HG03342 (cell line): ENCODE measurements around the gene CNTNAP2.
"Not testable (repeated sequence)": the region's sequence is repeated elsewhere in the genome, so short reads cannot be mapped to it uniquely, and the experiment has no call there.

Experiments used
- ATAC-seq: cut with Tn5 transposase; IDR thresholded peaks from one replicate; pipeline ENCODE4 v1.9.1; 2021; ENCODE audit warnings: mild to moderate bottlenecking, moderate library complexity; ENCODE audit not compliant: unreplicated experiment

Gene CNTNAP2

GRCh38 chr7:147070886-147071285 lies 954.3 kb downstream of the CNTNAP2 start:
- no peak for ATAC-seq

GRCh38 chr7:147071536-147071935 lies 954.9 kb downstream of the CNTNAP2 start:
- no peak for ATAC-seq

- ATAC-seq: no peak
Observed at GRCh38 chr7:147078312-147078711, 961.7 kb downstream of the CNTNAP2 start.

- no peak for ATAC-seq
Observed at GRCh38 chr7:147079083-147079482, 962.5 kb downstream of the CNTNAP2 start.

- no peak for ATAC-seq
Observed at GRCh38 chr7:147079921-147080420, 963.4 kb downstream of the CNTNAP2 start.

GRCh38 chr7:147081117-147081516 lies 964.5 kb downstream of the CNTNAP2 start:
- ATAC-seq: no peak

- ATAC-seq: no peak
Observed at GRCh38 chr7:147089051-147089461, 972.5 kb downstream of the CNTNAP2 start.

GRCh38 chr7:147089608-147090007 lies 973.0 kb downstream of the CNTNAP2 start:
- no peak for ATAC-seq

DNA sequence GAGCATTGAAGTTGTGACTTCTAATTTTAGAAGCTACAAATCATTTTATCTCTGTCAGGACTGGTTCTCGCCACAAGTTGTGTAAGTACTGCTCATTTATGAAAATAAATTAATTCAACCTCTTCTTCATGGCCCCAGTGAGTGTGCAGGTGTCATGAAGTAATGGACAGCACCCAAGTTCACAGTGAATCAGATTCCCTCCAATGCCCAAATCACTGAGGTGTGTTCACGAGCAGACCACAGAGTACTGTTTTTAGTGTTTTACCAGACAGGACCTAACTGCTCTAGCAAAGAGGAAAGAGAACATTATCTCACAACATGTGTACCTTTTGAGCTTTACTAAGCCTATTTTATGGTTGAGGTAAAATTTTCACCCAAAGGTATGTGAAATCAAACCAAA lies 980.0 kb downstream of the CNTNAP2 start:
- ATAC-seq: no peak

GRCh38 chr7:147103224-147103623 lies 986.6 kb downstream of the CNTNAP2 start:
- no peak for ATAC-seq

DNA sequence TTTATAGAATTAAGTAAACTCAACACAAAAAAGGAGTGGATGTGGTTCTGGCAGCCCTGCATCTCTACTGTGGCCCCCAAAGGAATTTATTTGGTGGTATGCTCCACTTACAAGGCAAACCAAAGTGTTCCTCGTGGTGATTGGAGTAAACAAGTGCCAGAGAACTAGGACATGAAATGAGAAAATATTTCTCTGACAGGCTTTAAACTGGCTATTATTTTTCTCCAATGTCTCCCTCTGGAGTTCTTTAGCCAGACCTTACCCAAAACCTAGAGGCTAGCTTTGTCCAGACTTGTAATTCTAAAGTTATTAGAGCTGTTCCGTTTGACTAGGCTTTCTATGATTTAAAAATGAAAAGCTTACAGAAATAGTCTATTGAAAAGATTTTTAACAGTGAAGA lies 990.1 kb downstream of the CNTNAP2 start:
- ATAC-seq: no peak

DNA sequence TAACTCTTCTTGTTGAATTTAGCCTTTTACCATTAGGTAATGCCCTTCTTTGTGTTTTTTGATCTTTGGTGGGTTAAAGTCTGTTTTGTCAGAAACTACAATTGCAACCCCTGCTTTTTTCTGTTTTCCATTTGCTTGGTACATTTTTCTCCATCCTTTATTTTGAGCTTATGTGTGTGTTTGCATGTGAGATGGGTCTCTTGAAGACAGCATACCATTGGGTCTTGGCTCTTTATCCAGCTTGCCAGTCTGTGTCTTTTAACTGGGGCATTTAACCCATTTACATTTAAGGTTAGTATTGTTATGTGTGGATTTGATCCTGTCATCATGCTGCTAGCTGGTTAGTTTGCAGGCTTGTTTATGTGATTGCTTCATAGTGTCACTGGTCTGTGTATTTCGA lies 997.9 kb downstream of the CNTNAP2 start:
- not testable (repeated sequence) for ATAC-seq

DNA sequence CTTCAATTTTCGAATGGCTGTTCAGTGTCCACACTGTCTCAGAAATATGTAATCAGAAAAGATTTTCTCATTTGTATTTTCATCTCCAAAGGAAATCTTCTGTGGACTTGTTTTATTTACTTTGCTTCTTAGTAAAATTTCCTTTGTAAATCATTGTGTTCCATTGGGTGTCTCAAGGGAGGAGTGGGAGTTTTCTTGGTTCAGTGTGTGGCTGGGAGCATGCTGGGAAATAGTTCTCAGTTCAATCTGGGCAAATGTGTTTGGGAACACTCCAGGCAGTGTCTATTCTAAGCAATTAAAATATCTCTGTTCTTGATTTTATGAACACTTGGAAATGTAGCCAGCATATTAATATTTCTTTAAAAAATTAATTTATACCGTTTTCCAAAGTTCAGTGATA lies 1019.8 kb downstream of the CNTNAP2 start:
- no peak for ATAC-seq

DNA sequence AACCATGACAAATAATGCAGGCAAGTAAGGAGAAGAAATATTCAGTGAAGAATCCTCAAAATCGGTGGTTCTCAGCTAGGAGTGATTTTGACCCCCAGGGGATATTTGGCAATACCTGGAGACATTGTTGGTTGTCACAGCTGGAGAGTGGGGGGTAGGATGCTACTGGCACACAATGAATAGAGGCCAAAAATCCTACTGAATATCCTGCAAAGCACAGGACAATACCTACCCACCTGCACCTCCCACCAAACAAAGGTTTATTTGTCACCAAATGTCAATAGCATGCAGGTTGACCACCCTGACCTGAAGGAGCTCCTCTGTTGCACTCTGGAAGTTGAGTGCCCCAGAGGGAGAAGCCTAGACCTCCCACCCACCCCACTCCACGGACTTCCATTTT lies 1028.6 kb downstream of the CNTNAP2 start:
- no peak for ATAC-seq

DNA sequence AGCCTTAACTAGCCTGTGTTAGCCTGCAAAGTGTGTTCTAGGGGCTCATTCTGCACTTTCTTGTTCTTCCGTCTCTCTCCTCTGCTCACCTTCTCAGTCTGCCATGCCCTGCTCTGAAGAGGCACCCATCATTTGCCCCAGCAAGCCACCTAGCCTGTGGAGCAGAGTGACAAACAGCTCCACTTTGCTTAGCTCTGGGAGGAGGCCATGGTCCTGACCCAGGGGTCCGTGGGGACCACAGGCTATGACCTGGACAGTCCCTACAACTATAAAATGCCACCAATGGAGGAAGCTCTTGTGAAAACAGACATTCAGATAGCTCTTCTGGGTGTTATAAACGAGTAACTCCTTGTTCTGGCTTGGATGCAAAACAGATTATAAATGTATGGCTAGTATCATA lies 1029.6 kb downstream of the CNTNAP2 start:
- ATAC-seq: no peak

DNA sequence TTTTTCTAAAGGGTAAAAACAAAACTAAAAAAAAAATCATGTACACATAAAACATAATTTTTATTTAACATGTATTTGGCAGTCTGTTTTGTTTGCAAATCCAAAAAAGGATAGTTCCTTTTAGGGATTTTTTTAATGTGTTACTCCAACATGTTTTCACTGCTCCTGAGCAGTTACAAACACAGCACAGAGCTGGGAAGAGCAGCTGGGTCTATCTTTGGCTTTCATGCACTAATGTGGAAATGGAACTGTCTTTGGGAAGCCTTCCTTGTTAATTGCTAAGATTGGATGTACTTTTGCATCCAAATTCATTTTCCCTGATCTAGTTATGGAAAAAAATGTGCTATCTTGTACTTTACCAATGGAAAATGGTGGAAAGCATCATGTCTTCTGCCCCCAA lies 1035.1 kb downstream of the CNTNAP2 start:
- no peak for ATAC-seq

GRCh38 chr7:147153571-147153970 lies 1037.0 kb downstream of the CNTNAP2 start:
- ATAC-seq: no peak

- ATAC-seq: no peak
Observed at GRCh38 chr7:147161405-147161804, 1044.8 kb downstream of the CNTNAP2 start.

DNA sequence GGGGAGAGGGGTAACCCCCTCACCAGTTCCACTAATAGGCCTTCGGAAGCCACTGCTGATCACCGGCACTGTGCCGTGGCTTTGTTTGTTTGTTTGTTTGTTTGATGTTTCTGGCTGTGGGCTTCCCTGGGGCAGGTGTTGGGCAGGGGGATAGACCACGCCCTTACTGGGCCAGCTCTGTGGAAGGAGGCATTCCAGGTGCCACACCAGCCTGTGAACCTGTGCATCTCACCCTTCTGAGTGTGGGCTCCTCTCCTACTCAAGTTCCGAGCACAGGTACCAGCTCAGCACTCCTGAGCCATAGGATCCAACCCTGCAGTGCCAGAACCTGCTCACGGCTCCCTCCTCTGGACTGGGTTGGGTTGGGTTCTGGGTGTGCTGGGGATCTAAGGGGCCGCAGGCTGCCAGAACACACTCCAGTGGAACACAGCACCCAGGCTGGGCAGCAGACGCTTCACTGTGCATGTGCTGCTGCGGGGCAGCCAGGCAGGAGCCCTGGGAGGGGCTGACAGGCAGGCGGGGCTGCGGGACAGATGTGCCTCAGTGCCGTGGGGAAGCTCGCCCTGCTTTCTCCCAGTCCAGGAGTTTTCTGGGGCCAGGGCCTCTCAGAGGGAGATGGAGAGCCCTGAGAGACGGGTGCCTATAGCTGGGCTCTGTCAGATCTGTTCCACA lies 1053.9 kb downstream of the CNTNAP2 start:
- no peak for ATAC-seq

DNA sequence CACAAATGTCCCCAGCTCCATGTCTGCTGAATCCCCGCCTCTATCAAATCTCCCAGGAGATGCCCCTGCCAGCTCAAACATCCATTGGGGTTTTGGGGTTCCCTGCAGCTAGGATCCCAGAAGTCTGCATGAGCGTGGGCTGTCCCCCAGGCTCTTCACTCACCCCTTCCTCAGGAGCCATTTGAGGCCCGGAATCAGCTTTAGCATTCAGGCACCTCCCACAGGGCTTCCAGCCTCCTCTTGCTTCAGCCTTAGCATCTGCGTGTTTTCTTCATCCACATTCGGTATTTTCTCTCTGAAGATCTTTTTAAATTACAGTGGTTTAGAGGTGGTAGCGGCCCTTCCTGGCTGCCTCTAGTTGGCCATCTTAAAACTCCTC lies 1054.4 kb downstream of the CNTNAP2 start:
- no peak for ATAC-seq

- no peak for ATAC-seq
Observed at GRCh38 chr7:147173883-147174282, 1057.3 kb downstream of the CNTNAP2 start.

- ATAC-seq: no peak
Observed at GRCh38 chr7:147182874-147183273, 1066.3 kb downstream of the CNTNAP2 start.

- ATAC-seq: no peak
Observed at GRCh38 chr7:147183276-147183675, 1066.7 kb downstream of the CNTNAP2 start.
